ENCODE measurements around the gene KIF12. TPM values are rescaled to one million over a fixed set of nuclear protein-coding genes. Genes with fewer than 3 reads are reported as not detected.
A peak's percentile ranks its signal among the peaks of the same experiment; 100 is the strongest.

KIF12 gene
- polyA plus RNA-seq, 1 donor (not counting 4 experiments of a cell fraction or from before 2014, with no cell fraction given) = 1.5 TPM

DNA sequence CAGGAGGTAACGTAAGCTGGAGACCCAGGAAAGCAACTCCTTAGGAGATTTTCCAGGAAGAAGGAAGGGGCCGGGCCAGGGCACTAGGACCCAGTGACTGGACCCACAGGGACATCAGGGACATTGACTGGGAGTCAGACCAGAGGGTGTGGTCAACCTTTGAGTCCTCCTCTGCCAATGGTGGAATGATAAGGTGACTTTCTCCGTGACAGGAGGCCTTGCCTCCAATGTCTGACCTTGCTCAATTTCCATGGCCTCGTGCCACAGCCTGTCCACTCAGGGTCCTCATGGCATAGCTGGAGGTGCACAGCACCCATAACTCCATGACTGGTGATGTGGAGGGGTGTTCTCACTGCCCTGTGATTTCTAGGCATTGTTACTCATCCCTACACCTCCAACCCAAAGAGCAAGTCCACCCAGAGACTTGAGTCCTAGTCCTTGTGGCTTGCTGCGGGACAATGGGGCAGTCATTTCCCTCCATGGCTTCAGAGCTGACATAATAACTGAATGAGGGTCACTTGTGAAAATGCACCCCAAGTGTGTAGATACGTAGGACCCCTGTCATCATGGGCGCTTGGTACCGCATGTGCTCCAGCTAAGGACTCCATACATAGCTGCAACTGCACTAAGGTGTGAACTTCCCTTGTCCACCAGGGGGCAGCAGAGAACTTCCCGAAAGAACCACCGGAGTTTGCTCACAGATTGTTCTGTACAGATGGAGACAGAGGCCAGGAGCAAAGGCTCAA is 16.9 kb downstream of the KIF12 start:
- peak; percentile 79 for FAIRE-seq
- TF ChIP-seq EZH2 (IDR thresholded peaks at IDR 0.05; ENCODE audit: low read length) = no peak
- TF ChIP-seq, protein P1, sequence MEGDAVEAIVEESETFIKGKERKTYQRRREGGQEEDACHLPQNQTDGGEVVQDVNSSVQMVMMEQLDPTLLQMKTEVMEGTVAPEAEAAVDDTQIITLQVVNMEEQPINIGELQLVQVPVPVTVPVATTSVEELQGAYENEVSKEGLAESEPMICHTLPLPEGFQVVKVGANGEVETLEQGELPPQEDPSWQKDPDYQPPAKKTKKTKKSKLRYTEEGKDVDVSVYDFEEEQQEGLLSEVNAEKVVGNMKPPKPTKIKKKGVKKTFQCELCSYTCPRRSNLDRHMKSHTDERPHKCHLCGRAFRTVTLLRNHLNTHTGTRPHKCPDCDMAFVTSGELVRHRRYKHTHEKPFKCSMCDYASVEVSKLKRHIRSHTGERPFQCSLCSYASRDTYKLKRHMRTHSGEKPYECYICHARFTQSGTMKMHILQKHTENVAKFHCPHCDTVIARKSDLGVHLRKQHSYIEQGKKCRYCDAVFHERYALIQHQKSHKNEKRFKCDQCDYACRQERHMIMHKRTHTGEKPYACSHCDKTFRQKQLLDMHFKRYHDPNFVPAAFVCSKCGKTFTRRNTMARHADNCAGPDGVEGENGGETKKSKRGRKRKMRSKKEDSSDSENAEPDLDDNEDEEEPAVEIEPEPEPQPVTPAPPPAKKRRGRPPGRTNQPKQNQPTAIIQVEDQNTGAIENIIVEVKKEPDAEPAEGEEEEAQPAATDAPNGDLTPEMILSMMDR (optimal IDR thresholded peaks at IDR 0.05 in 1 of 3, IDR thresholded peaks at IDR 0.05 in 1 of 3, conservative IDR thresholded peaks at IDR 0.05 in 1 of 3; ENCODE audit: extremely low read depth in 1 of 3, insufficient read depth in 2 of 3, low read length in 3 of 3) = peak; percentile 88 to 97 (median 90)
- Histone ChIP-seq H3K27ac (ENCODE audit: control insufficient read depth, insufficient read depth, low read length) (no peak overlapping the region), H3K36me3 (ENCODE audit: control insufficient read depth in 2 of 2, extremely low read depth in 1 of 2, insufficient read depth in 2 of 2, low read length in 2 of 2) (no peaks in the 10 kb centered on the region), H3K79me2 (ENCODE audit: control insufficient read depth, insufficient read depth, low read length) (no peaks in the 10 kb centered on the region), H4K20me1 (ENCODE audit: control insufficient read depth, extremely low read depth, insufficient read depth, low read length) (no peaks in the 10 kb centered on the region), H3K9me3 (ENCODE audit: control insufficient read depth, low read depth, low read length) (no peaks in the 10 kb centered on the region), H3K4me1 (ENCODE audit: control insufficient read depth, extremely low read depth, insufficient read depth, low read length) (peaks cover 4% of the 10 kb centered on the region), H2AFZ (ENCODE audit: control insufficient read depth, low read length) (no peak overlapping the region), H3K4me3 (ENCODE audit: control insufficient read depth in 2 of 3, extremely low read depth in 1 of 3, insufficient read depth in 2 of 3, low read depth in 1 of 3, low read length in 3 of 3) (no peak overlapping the region), H3K27me3 (ENCODE audit: control insufficient read depth, extremely low read depth, insufficient read depth, low read length) (peaks cover 20% of the 10 kb centered on the region), H3K9ac (ENCODE audit: control insufficient read depth, extremely low read depth, insufficient read depth, low read length) (no peak overlapping the region), H3K9me1 (ENCODE audit: control insufficient read depth, extremely low read depth, insufficient read depth, low read length) (no peaks in the 10 kb centered on the region), H3K4me2 (ENCODE audit: control insufficient read depth, extremely low read depth, insufficient read depth, low read depth, low read length) (no peak overlapping the region)
- dilution Hi-C loops (cut with MboI; ENCODE audit: extremely low pct_ligation_motif_present, low sequenced_read_pairs) = no loop called here
- peak; percentile 57 for DNase-seq (ENCODE audit: low read depth, low spot score)

DNA sequence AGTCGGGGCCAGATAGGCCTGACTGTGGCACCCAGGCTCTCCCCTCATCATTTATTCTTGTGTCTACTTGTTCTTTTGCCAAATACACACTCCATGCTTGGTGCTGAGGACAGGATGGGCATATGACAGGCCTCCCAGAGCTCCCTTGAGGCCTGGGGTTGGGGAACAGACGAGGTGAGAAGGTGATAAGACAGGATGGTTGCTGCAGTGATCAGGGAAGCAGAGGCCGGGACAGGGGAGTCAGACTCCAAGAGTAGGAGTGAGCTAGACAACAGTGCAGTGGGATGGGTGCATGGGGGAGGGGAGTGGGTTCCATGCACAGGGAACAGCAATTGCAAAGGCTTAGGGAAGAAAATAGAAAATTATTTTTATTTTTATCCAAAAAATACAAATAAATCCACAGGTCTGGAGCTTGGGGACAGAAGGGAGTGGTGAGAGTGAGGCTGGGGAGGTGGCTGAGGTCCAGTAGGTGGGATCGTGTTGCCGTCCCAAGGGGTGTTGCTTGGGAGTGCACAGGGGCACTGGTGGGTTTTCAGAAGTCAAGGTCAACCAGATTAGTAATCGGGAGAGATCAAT is 17.6 kb downstream of the KIF12 start:
- DNase-seq (ENCODE audit: low read depth, low spot score) (no peak), FAIRE-seq (no peak)
- H3K4me2 ChIP-seq (ENCODE audit: control insufficient read depth, extremely low read depth, insufficient read depth, low read depth, low read length) = no peak overlapping the region
- no peak overlapping the region for H3K9ac ChIP-seq (ENCODE audit: control insufficient read depth, extremely low read depth, insufficient read depth, low read length)
- H3K27ac ChIP-seq (ENCODE audit: control insufficient read depth, insufficient read depth, low read length) = no peak overlapping the region
- TF ChIP-seq, protein P1 (optimal IDR thresholded peaks at IDR 0.05 in 1 of 3, IDR thresholded peaks at IDR 0.05 in 1 of 3, conservative IDR thresholded peaks at IDR 0.05 in 1 of 3; ENCODE audit: extremely low read depth in 1 of 3, insufficient read depth in 2 of 3, low read length in 3 of 3) = no peak
- TF ChIP-seq EZH2 (IDR thresholded peaks at IDR 0.05; ENCODE audit: low read length) = no peak
- H3K79me2 ChIP-seq (ENCODE audit: control insufficient read depth, insufficient read depth, low read length) = no peaks in the 10 kb centered on the region
- no peaks in the 10 kb centered on the region for H4K20me1 ChIP-seq (ENCODE audit: control insufficient read depth, extremely low read depth, insufficient read depth, low read length)
- H3K27me3 ChIP-seq (ENCODE audit: control insufficient read depth, extremely low read depth, insufficient read depth, low read length) = peaks cover 22% of the 10 kb centered on the region
- H2AFZ ChIP-seq (ENCODE audit: control insufficient read depth, low read length) = no peak overlapping the region
- H3K4me3 ChIP-seq (ENCODE audit: control insufficient read depth in 2 of 3, extremely low read depth in 1 of 3, insufficient read depth in 2 of 3, low read depth in 1 of 3, low read length in 3 of 3) = no peak overlapping the region
- no peaks in the 10 kb centered on the region for H3K9me3 ChIP-seq (ENCODE audit: control insufficient read depth, low read depth, low read length)
- H3K9me1 ChIP-seq (ENCODE audit: control insufficient read depth, extremely low read depth, insufficient read depth, low read length) = no peaks in the 10 kb centered on the region
- H3K4me1 ChIP-seq (ENCODE audit: control insufficient read depth, extremely low read depth, insufficient read depth, low read length) = peaks cover 4% of the 10 kb centered on the region
- no peaks in the 10 kb centered on the region for H3K36me3 ChIP-seq (ENCODE audit: control insufficient read depth in 2 of 2, extremely low read depth in 1 of 2, insufficient read depth in 2 of 2, low read length in 2 of 2)
- dilution Hi-C loops (cut with MboI; ENCODE audit: extremely low pct_ligation_motif_present, low sequenced_read_pairs) = no loop called here

Data from keratinocyte (primary cell).